Stimulated activated CD4-positive, alpha-beta T cell treated with anti-CD3 and anti-CD28 coated beads, Interleukin-15, amount 100 ng/mL, for 1 hour (primary cell): ENCODE data around the gene PDCD5.

Experiments used
- DNase-seq, 2 donors: peaks; one replicate each; pipeline ENCODE4 v3.0.0-alpha.2; 2020; ENCODE audit warnings: low read depth in 1 of 2, low spot score in 1 of 2

The PDCD5 gene

GRCh38 chr19:32630338-32630737, 49.3 kb downstream of the PDCD5 start:
- DNase-seq = no peak

GRCh38 chr19:32631381-32631780, 50.4 kb downstream of the PDCD5 start:
- no peak for DNase-seq
